Stimulated activated CD8-positive, alpha-beta memory T cell treated with anti-CD3 and anti-CD28 coated beads, Interleukin-15, amount 100 ng/mL, for 4 hours (primary cell): ENCODE data around the gene GNG4.
"Not testable (repeated sequence)": the region's sequence is repeated elsewhere in the genome, so short reads cannot be mapped to it uniquely, and the experiment has no call there.

Source experiments
- DNase-seq, 2 donors: peaks; one replicate each; pipeline ENCODE4 v3.0.0-alpha.2; 2020; ENCODE audit warnings: low read depth in 2 of 2

Gene GNG4

GRCh38 chr1:235650341-235651169, 971 bp upstream of the GNG4 start:
- DNase-seq: no peak

GRCh38 chr1:235648954-235649367, 623 bp downstream of the GNG4 start:
- peak in 1 of 2 donors; percentile 17 for DNase-seq

- DNase-seq: no peak
Observed at GRCh38 chr1:235648407-235648907, 1.1 kb downstream of the GNG4 start.

GRCh38 chr1:235647537-235647936, 2.0 kb downstream of the GNG4 start:
- DNase-seq: not testable (repeated sequence)

GRCh38 chr1:235646463-235646862, 3.1 kb downstream of the GNG4 start:
- no peak for DNase-seq

- DNase-seq: no peak
Observed at GRCh38 chr1:235644693-235645305, 4.8 kb downstream of the GNG4 start.

GRCh38 chr1:235643837-235644692, 5.5 kb downstream of the GNG4 start:
- no peak for DNase-seq

- no peak for DNase-seq
Observed at GRCh38 chr1:235642943-235643371, 6.6 kb downstream of the GNG4 start.

GRCh38 chr1:235642011-235642942, 7.3 kb downstream of the GNG4 start:
- DNase-seq: peak; percentile 43 to 52

GRCh38 chr1:235640580-235640979, 9.0 kb downstream of the GNG4 start:
- DNase-seq: no peak

GRCh38 chr1:235639226-235640205, 10.1 kb downstream of the GNG4 start:
- DNase-seq: no peak

- not testable (repeated sequence) for DNase-seq
Observed at GRCh38 chr1:235638612-235639011, 11.0 kb downstream of the GNG4 start.

GRCh38 chr1:235637756-235638534, 11.6 kb downstream of the GNG4 start:
- DNase-seq: no peak

- no peak for DNase-seq
Observed at GRCh38 chr1:235635938-235636662, 13.5 kb downstream of the GNG4 start.

GRCh38 chr1:235632506-235633401, 16.8 kb downstream of the GNG4 start:
- DNase-seq: no peak

- no peak for DNase-seq
Observed at GRCh38 chr1:235631816-235632215, 17.8 kb downstream of the GNG4 start.

GRCh38 chr1:235628316-235629005, 21.1 kb downstream of the GNG4 start:
- DNase-seq: no peak
